Measurements from ENCODE around the gene DPY19L2. TPM values are rescaled to one million over a fixed set of nuclear protein-coding genes. Genes with fewer than 3 reads are reported as not detected.
"Not testable (repeated sequence)": the region's sequence is repeated elsewhere in the genome, so short reads cannot be mapped to it uniquely, and the experiment has no call there.

Gene DPY19L2
- polyA plus RNA-seq, 3 donors, result not detected

DNA sequence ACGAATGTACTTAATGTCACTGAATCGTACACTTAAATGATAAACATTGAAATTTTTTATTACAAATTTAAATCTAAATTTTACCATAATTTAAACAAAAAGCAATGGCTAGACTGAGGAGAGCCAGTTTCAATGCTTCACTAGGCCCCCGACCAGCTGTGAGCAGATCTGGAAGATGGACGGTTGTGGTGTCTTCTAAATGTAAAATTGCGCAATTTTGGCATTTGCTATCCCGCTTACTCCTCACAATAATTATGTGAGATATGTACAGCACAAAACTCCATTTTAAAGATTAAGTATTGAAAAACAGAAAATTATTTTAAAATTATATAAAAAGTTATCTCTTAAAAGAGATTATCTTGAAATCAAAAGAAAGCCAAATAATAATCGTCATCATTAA, 5.3 kb downstream of the DPY19L2 start:
- H3K79me2 ChIP-seq (ENCODE audit: insufficient read depth, low read length); H3K36me3 Mint-ChIP-seq; H3K9me3 ChIP-seq (replicated peaks in 1 of 2; ENCODE audit: control insufficient read depth in 1 of 2, insufficient read depth in 1 of 2, low read length in 2 of 2); H3K9me3 Mint-ChIP-seq; H3K4me2 ChIP-seq (replicated peaks; ENCODE audit: extremely low read depth, low read length, poor library complexity, severe bottlenecking); H3K4me3 Mint-ChIP-seq; H3K27ac ChIP-seq (ENCODE audit: low read depth in 1 of 2, low read length in 2 of 2); H3K4me1 ChIP-seq (ENCODE audit: control insufficient read depth in 1 of 2, insufficient read depth in 2 of 2, low read length in 2 of 2); DNase-seq; H2AFZ ChIP-seq (ENCODE audit: insufficient read depth, low read depth, low read length, poor library complexity, severe bottlenecking); H3K27me3 ChIP-seq (ENCODE audit: control insufficient read depth in 2 of 2, insufficient read depth in 2 of 2, low read length in 2 of 2); H3K9ac ChIP-seq (ENCODE audit: insufficient read depth, low read length, poor library complexity, severe bottlenecking); H3K36me3 ChIP-seq (replicated peaks in 1 of 2; ENCODE audit: control insufficient read depth in 1 of 2, insufficient read depth in 2 of 2, low read length in 2 of 2); H3K27ac Mint-ChIP-seq; H4K20me1 ChIP-seq (ENCODE audit: insufficient read depth, low read length); H3K4me3 ChIP-seq (replicated peaks in 1 of 3; ENCODE audit: low read depth in 2 of 3, low read length in 3 of 3); H3K27me3 Mint-ChIP-seq (ENCODE audit: low read depth in 3 of 3): not testable (repeated sequence)
- H3K4me1 Mint-ChIP-seq, result peaks cover 13% of the 10 kb centered on the region
- WGBS (ENCODE audit: insufficient coverage), result no CpG with 5 or more reads among the region's 7 CpGs
- intact Hi-C loops (cut with micrococcal nuclease), result loop anchor here in 1 of 2 donors (10.0 kb wide), 1 partner anchor 142 kb away; no protein-coding TSS in a partner anchor

DNA sequence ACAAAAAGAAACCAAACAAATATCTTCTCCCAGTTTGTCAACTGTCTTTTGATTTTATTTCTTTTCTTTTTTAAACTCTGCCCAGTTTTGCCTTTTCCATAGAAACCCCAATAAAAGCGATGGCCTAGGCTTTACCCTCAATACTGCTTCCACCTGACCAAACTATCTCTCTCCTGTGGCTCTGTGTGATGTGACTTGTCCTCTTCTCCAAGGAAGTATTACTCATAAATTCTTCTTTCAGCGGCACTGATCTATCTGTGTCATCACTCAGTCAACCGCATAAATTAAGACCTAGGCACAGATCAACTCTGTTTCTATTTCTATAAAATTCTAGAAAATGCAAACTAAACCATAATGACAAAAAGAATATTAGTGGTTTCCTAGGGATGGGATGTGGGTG, 9.8 kb downstream of the DPY19L2 start:
- peaks cover 11% of the 10 kb centered on the region for H3K4me1 Mint-ChIP-seq
- H3K36me3 ChIP-seq (replicated peaks in 1 of 2; ENCODE audit: control insufficient read depth in 1 of 2, insufficient read depth in 2 of 2, low read length in 2 of 2); H3K27me3 Mint-ChIP-seq (ENCODE audit: low read depth in 3 of 3); H3K79me2 ChIP-seq (ENCODE audit: insufficient read depth, low read length); H3K9me3 Mint-ChIP-seq; H3K27ac ChIP-seq (ENCODE audit: low read depth in 1 of 2, low read length in 2 of 2); H4K20me1 ChIP-seq (ENCODE audit: insufficient read depth, low read length); H3K4me2 ChIP-seq (replicated peaks; ENCODE audit: extremely low read depth, low read length, poor library complexity, severe bottlenecking); intact Hi-C loops (cut with micrococcal nuclease); H3K4me3 Mint-ChIP-seq; H2AFZ ChIP-seq (ENCODE audit: insufficient read depth, low read depth, low read length, poor library complexity, severe bottlenecking); H3K9me3 ChIP-seq (replicated peaks in 1 of 2; ENCODE audit: control insufficient read depth in 1 of 2, insufficient read depth in 1 of 2, low read length in 2 of 2); H3K27ac Mint-ChIP-seq; H3K4me3 ChIP-seq (replicated peaks in 1 of 3; ENCODE audit: low read depth in 2 of 3, low read length in 3 of 3); H3K27me3 ChIP-seq (ENCODE audit: control insufficient read depth in 2 of 2, insufficient read depth in 2 of 2, low read length in 2 of 2); H3K4me1 ChIP-seq (ENCODE audit: control insufficient read depth in 1 of 2, insufficient read depth in 2 of 2, low read length in 2 of 2); DNase-seq; H3K9ac ChIP-seq (ENCODE audit: insufficient read depth, low read length, poor library complexity, severe bottlenecking); H3K36me3 Mint-ChIP-seq: not testable (repeated sequence)
- 100% methylated on average over 1 of the region's 3 CpGs for WGBS (ENCODE audit: insufficient coverage)

DNA sequence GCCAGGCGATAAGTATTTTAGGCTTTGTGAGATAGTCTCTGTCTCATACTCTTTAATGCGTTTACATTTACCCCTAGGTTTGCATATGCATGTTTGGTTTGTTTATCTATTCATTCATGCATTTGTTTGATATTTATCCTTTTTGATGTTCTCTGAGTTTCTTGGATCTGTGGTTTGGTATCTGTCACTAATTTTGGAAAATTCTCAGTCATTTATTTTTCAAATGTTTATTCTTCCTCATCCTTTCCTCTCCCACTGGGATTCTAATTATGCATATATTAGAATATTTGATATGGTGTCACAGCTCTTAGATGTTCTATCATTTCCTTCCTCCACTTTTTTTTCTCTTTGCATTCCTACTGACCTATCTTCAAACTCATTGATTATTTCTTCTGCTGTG, 11.9 kb downstream of the DPY19L2 start:
- H3K9ac ChIP-seq (ENCODE audit: insufficient read depth, low read length, poor library complexity, severe bottlenecking); H4K20me1 ChIP-seq (ENCODE audit: insufficient read depth, low read length); H3K27ac ChIP-seq (ENCODE audit: low read depth in 1 of 2, low read length in 2 of 2); H3K4me2 ChIP-seq (replicated peaks; ENCODE audit: extremely low read depth, low read length, poor library complexity, severe bottlenecking); H3K9me3 ChIP-seq (replicated peaks in 1 of 2; ENCODE audit: control insufficient read depth in 1 of 2, insufficient read depth in 1 of 2, low read length in 2 of 2); H3K27me3 ChIP-seq (ENCODE audit: control insufficient read depth in 2 of 2, insufficient read depth in 2 of 2, low read length in 2 of 2); H3K27ac Mint-ChIP-seq; H3K4me1 ChIP-seq (ENCODE audit: control insufficient read depth in 1 of 2, insufficient read depth in 2 of 2, low read length in 2 of 2); H3K36me3 Mint-ChIP-seq; H3K9me3 Mint-ChIP-seq; intact Hi-C loops (cut with micrococcal nuclease); H3K79me2 ChIP-seq (ENCODE audit: insufficient read depth, low read length); DNase-seq; H3K4me3 ChIP-seq (replicated peaks in 1 of 3; ENCODE audit: low read depth in 2 of 3, low read length in 3 of 3); H3K36me3 ChIP-seq (replicated peaks in 1 of 2; ENCODE audit: control insufficient read depth in 1 of 2, insufficient read depth in 2 of 2, low read length in 2 of 2); H3K4me3 Mint-ChIP-seq; H2AFZ ChIP-seq (ENCODE audit: insufficient read depth, low read depth, low read length, poor library complexity, severe bottlenecking); H3K27me3 Mint-ChIP-seq (ENCODE audit: low read depth in 3 of 3): not testable (repeated sequence)
- no CpG with 5 or more reads among the region's 2 CpGs for WGBS (ENCODE audit: insufficient coverage)
- peaks cover 11% of the 10 kb centered on the region for H3K4me1 Mint-ChIP-seq

DNA sequence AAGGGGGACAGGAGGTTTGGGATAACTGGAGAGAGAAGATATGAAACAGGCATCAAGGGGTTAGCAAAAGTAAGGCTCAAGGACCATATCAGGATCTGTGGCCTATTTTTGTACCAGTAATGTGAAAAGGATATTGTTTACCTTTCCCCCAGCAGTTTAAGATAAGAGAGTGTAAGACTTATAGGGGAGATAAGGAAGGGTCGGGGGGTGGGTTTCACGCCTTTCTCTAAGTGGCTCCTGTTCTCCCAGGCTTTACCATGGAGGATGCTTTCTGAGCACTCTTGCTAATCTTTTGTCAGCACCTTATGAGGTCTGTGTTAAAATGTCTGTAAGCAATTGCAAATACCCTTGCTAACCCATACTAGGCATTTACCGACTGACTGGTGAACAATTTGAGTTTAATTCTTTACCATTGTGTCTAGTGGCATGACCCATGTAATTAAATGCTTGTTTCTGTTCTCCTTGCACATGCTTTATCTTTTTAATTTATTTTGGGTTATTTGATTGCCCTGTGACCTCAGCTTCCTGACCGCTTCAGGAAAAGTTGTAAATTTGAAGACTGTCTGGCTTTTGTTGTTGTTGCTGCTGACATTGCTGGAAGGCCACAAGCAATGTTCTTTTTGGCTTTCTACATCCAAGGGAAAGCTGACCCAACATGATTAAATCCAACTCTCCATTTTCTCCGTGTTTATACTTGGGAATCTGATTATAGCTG, 12.6 kb downstream of the DPY19L2 start:
- H4K20me1 ChIP-seq (ENCODE audit: insufficient read depth, low read length); H3K4me3 Mint-ChIP-seq; H3K27me3 Mint-ChIP-seq (ENCODE audit: low read depth in 3 of 3); H2AFZ ChIP-seq (ENCODE audit: insufficient read depth, low read depth, low read length, poor library complexity, severe bottlenecking); H3K9ac ChIP-seq (ENCODE audit: insufficient read depth, low read length, poor library complexity, severe bottlenecking); H3K4me1 ChIP-seq (ENCODE audit: control insufficient read depth in 1 of 2, insufficient read depth in 2 of 2, low read length in 2 of 2); H3K27ac ChIP-seq (ENCODE audit: low read depth in 1 of 2, low read length in 2 of 2); H3K4me3 ChIP-seq (replicated peaks in 1 of 3; ENCODE audit: low read depth in 2 of 3, low read length in 3 of 3); H3K9me3 ChIP-seq (replicated peaks in 1 of 2; ENCODE audit: control insufficient read depth in 1 of 2, insufficient read depth in 1 of 2, low read length in 2 of 2); DNase-seq; H3K4me2 ChIP-seq (replicated peaks; ENCODE audit: extremely low read depth, low read length, poor library complexity, severe bottlenecking); H3K9me3 Mint-ChIP-seq; intact Hi-C loops (cut with micrococcal nuclease); H3K27me3 ChIP-seq (ENCODE audit: control insufficient read depth in 2 of 2, insufficient read depth in 2 of 2, low read length in 2 of 2); H3K79me2 ChIP-seq (ENCODE audit: insufficient read depth, low read length); H3K36me3 ChIP-seq (replicated peaks in 1 of 2; ENCODE audit: control insufficient read depth in 1 of 2, insufficient read depth in 2 of 2, low read length in 2 of 2); H3K36me3 Mint-ChIP-seq: not testable (repeated sequence)
- H3K27ac Mint-ChIP-seq, result peak overlapping the region in 1 of 7 donors; percentile 31
- peaks cover 11% of the 10 kb centered on the region for H3K4me1 Mint-ChIP-seq
- no CpG with 5 or more reads among the region's 5 CpGs for WGBS (ENCODE audit: insufficient coverage)

Data from CD14-positive monocyte (primary cell).